HUDEP-2 (cell line): Measurements from ENCODE around the gene ALOX5.
"Not testable (repeated sequence)": the region's sequence is repeated elsewhere in the genome, so short reads cannot be mapped to it uniquely, and the experiment has no call there.

Experiments used
- DNase-seq, 76 experiments: peaks; one replicate each; lab custom pipeline; 2025; ENCODE audit not compliant: unreplicated experiment in 76 of 76; lab: John Stamatoyannopoulos, UW

The ALOX5 gene

GRCh38 chr10:45373576-45374349 is at the start of gene ALOX5:
TSS of gene ALOX5 (plus strand) at chr10:45374216. CDS start at chr10:45374280, 64 bp downstream.
- peak in 75 of 76 experiments; percentile 20 to 90 (median 75) for DNase-seq

GRCh38 chr10:45325116-45325515 is 48.9 kb upstream of the ALOX5 start:
- DNase-seq = no peak

- not testable (repeated sequence) for DNase-seq
Measured at GRCh38 chr10:45326864-45327263, 47.2 kb upstream of the ALOX5 start.

GRCh38 chr10:45331824-45332223 is 42.2 kb upstream of the ALOX5 start:
- not testable (repeated sequence) for DNase-seq

DNA sequence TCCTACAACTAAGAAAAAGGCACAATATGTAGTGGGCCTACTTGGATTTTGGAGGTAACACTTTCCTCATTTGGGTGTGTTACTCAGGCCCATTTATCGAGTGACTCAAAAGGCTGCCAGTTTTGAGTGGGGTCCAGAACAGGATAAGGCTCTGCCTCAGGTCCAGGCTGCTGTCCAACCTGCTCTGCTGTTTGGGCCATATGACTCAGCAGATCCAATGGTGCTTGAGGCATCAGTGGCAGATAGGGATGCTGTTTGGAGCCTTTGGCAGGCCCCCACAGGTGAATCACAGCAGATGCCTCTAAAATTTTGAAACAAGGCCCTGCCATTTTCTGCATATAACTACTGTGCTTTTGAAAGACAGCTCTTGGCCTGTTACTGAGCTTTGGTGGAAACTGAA is 34.1 kb upstream of the ALOX5 start:
- DNase-seq = peak in 3 of 76 experiments; percentile 4 to 16 (median 13)

GRCh38 chr10:45340420-45340819 is 33.6 kb upstream of the ALOX5 start:
- peak in 4 of 76 experiments; percentile 4 to 22 (median 13) for DNase-seq

- DNase-seq = not testable (repeated sequence)
Measured at GRCh38 chr10:45346652-45347335, 27.2 kb upstream of the ALOX5 start.

GRCh38 chr10:45347464-45347863 is 26.6 kb upstream of the ALOX5 start:
- not testable (repeated sequence) for DNase-seq

GRCh38 chr10:45348196-45348765 is 25.7 kb upstream of the ALOX5 start:
- DNase-seq = not testable (repeated sequence)

DNA sequence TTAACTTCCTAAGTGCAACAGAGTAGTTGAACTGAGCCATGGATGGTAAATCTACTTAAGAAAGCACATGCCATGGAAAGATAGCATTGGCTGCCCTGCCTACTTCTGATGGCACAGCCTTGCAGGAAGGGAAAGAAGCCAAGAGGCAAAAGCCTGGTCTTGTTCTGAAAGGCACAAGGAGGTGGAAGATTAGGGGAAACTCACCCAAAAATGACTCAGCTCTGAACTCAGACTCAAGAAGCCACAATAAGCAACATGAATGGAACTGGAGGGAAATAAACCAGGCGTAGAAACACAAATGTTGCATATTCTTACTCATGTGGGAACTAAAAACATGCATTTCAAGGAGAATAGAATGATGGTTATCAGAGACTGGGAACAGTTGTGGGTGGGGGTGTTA is 20.8 kb upstream of the ALOX5 start:
- peak in 71 of 76 experiments; percentile 25 to 92 (median 70) for DNase-seq

GRCh38 chr10:45354261-45354660 is 19.8 kb upstream of the ALOX5 start:
- DNase-seq = no peak

GRCh38 chr10:45355494-45355893 is 18.5 kb upstream of the ALOX5 start:
- no peak for DNase-seq

DNA sequence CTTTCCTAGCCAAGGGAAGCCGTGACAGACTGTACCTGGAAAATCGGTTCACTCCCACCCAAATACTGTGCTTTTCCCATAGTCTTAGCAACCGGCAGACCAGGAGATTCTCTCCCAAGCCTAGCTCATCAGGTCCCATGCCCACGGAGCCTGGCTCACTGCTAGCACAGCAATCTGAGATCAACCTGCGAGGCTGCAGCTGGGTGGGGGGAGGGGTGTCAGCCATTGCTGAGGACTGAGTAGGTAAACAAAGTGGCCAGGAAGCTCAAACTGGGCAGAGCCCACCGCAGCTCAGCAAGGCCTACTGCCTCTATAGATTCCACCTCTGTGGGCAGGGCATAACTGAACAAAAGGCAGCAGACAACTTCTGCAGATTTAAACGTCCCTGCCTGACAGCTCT is 15.1 kb upstream of the ALOX5 start:
- DNase-seq = not testable (repeated sequence)

- not testable (repeated sequence) for DNase-seq
Measured at GRCh38 chr10:45361983-45362799, 11.8 kb upstream of the ALOX5 start.

DNA sequence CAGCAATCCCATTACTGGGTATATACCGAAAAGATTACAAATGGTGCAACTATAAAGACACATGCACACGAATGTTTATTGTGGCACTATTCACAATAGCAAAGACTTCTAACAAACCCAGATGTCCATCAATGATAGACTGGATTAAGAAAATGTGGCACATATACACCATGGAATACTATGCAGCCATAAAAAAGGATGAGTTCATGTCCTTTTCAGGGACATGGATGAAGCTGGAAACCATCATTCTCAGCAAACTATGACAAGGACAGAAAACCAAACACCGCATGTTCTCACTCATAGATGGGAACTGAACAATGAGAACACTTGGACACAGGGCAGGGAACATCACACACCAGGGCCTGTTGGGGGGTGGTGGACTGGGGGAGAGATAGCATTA is 6.4 kb upstream of the ALOX5 start:
- not testable (repeated sequence) for DNase-seq

DNA sequence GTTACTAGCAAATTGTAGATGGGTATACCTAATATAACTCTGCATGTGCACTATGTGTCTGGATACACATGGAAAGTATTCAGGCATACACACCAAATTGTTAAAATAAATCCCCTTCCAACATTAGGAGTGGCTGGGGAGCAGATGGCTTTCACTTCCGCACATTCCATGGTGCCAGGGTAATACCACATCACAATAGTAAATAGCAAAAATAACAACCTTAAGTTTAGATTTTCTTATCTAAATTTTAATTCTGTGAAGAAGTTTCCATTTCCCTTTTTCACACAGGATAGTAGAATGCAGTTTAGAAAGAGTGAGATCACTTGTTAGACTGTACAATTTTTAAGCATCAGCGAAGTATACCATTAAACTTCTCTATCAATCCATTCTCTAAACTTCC is 5.8 kb upstream of the ALOX5 start:
- no peak for DNase-seq

- no peak for DNase-seq
Measured at GRCh38 chr10:45370202-45370955, 3.6 kb upstream of the ALOX5 start.

DNA sequence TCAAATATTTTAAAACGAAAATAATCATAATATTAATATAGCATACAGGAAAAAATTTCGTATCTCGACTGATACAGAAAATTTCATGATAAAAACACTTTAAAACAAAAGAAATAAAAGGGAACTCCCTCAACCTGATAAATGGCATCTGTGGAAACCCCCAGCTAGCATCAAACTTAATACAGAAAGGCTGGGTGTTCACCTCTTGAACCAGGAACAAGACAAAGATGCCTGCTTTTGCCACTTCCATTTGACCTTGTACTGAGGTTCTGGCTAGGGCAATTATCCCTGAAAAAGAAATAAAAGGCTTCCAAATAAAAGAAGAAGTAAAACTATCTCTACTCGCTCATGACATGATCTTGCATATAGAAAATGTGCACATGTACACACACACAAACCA is 2.5 kb upstream of the ALOX5 start:
- DNase-seq = no peak

- no peak for DNase-seq
Measured at GRCh38 chr10:45372251-45372951, 1.6 kb upstream of the ALOX5 start.
